ENCODE data around the gene AP2B1. TPM values are rescaled to one million over a fixed set of nuclear protein-coding genes. Genes with fewer than 3 reads are reported as not detected.

Gene AP2B1
- total RNA-seq, 1 donor from 2014 or later: 129 TPM

DNA sequence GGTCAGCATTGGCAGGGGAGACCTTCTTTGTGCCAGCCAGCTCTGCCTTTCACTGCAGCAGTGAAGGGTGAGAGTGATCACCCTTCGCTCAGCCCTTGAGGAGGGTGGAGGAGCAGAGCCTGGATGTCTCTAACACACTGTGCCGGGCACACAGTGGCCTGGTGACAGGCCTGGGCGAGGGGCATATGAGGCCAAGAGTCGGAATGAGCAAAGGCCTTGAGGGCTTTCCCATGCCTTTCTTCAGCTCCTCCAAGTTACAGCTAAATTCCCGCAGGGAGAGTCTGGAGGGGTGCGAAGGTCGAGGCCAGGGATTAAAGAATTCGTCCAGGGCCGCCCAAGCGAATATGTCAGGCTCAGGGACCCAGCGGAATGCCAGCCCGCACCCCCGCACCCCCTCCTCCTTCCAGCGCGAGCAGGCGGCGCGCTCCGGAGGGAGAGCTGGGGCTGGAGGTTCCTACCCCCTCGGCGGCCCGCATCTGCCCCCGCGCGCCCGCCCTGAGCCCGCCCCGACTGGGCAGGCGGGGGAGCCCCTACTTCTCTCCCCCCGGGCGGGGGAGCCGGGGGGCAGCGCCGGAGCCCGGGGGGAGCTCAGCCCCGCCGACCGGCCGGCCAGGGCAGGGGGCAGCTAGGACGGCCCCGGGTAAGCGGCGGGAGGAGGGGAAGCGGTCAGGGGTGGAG, 144.3 kb downstream of the AP2B1 start, which contains the start of gene RASL10B:
RASL10B (plus strand) TSS at position 401 of the 678 bp plus-strand sequence. CDS start 3,546 bp downstream, outside the sequence.
- CTCF ChIA-PET: interaction anchor here (0.9 to 1.3 kb wide), 2 partner anchors 16 to 33 kb away, joined by 3 to 4 read pairs; no protein-coding TSS in a partner anchor

DNA sequence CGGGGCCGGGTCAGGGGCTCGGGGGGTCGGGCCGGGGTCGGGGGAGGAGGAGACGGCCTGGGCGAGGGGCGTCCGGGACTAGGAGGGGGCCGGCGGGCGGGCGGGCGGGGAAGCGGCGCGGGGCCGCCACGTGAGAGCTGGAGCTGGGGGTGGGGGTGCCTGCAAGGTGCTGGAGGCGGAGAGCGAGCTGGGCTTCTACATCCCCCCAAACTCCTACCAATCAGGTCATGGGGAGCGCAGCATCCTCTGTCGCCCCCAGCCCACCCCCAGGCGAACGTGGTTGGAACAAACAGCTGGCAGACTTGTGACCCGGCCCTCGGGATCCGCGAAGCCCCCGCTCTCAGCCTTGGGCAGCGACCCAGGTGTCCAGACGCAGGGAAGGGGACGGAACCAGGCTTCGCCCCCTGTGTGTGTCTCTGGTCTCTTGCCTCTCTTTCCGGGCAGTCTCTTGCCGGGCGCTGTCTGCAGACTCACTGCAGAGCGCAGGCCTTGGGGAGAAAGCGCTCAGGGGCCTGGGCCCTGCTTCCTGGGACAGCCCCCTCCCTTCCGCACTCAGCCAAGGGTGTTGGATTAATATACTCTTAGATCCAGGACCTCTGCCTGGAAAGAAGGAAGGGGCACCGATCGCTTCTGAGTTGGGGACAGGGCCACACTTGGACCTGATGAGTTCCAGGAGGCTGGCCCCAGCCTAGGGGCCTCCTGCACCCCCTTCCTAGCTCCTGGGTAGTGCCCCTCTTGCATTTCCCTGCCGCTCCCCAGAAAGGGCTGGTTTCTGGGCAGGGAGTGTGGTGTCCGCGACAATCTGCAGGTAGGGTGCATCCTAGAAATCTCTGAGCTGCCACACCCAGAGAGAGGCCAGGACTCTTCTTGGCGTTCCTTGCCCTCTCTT, 145.0 kb downstream of the AP2B1 start:
- H3K4me1 Mint-ChIP-seq: peaks cover 14% of the 10 kb centered on the region
- no peaks in the 10 kb centered on the region for H3K9me3 Mint-ChIP-seq
- intact Hi-C loops (cut with micrococcal nuclease): no loop called here
- H3K27ac Mint-ChIP-seq: no peak overlapping the region
- TF ChIP-seq, protein P1, sequence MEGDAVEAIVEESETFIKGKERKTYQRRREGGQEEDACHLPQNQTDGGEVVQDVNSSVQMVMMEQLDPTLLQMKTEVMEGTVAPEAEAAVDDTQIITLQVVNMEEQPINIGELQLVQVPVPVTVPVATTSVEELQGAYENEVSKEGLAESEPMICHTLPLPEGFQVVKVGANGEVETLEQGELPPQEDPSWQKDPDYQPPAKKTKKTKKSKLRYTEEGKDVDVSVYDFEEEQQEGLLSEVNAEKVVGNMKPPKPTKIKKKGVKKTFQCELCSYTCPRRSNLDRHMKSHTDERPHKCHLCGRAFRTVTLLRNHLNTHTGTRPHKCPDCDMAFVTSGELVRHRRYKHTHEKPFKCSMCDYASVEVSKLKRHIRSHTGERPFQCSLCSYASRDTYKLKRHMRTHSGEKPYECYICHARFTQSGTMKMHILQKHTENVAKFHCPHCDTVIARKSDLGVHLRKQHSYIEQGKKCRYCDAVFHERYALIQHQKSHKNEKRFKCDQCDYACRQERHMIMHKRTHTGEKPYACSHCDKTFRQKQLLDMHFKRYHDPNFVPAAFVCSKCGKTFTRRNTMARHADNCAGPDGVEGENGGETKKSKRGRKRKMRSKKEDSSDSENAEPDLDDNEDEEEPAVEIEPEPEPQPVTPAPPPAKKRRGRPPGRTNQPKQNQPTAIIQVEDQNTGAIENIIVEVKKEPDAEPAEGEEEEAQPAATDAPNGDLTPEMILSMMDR (IDR thresholded peaks at IDR 0.05): no peak
- peak overlapping the region; percentile 60 for H3K4me3 Mint-ChIP-seq
- H3K27me3 Mint-ChIP-seq: peaks cover 10% of the 10 kb centered on the region
- ChIA-PET POLR2A (no interaction called here), CTCF (interaction anchor here (0.9 kb wide), 1 partner anchor 32 kb away, joined by 3 read pairs; no protein-coding TSS in a partner anchor)
- ATAC-seq (ENCODE audit: low read depth): no peak
- H3K36me3 Mint-ChIP-seq (ENCODE audit: low read depth): peaks cover 17% of the 10 kb centered on the region
- DNase-seq: no peak

More for the DNA sequence above, 144.3 kb downstream of the AP2B1 start, which contains the start of gene RASL10B:
- peak; percentile 60 for ATAC-seq (ENCODE audit: low read depth)
- H3K27ac Mint-ChIP-seq: no peak within 1 kb of the TSS
- peaks cover 10% of the 10 kb centered on the region for H3K27me3 Mint-ChIP-seq
- POLR2A ChIA-PET: no interaction called here
- H3K9me3 Mint-ChIP-seq: no peaks in the 10 kb centered on the region
- peak within 1 kb of the TSS; percentile 62 for H3K4me3 Mint-ChIP-seq
- peaks cover 14% of the 10 kb centered on the region for H3K4me1 Mint-ChIP-seq
- TF ChIP-seq, protein P1 (IDR thresholded peaks at IDR 0.05): no peak
- H3K36me3 Mint-ChIP-seq (ENCODE audit: low read depth): peaks cover 17% of the 10 kb centered on the region
- no peak for DNase-seq
- intact Hi-C loops (cut with micrococcal nuclease): no loop called here

- TF ChIP-seq, protein P1 (IDR thresholded peaks at IDR 0.05): no peak
- Mint-ChIP-seq H3K4me1 (peaks cover 14% of the 10 kb centered on the region), H3K4me3 (no peak overlapping the region), H3K36me3 (ENCODE audit: low read depth) (peaks cover 13% of the 10 kb centered on the region), H3K27me3 (peaks cover 10% of the 10 kb centered on the region), H3K27ac (no peak overlapping the region), H3K9me3 (no peaks in the 10 kb centered on the region)
- DNase-seq (no peak), ATAC-seq (ENCODE audit: low read depth) (no peak)
- CTCF ChIA-PET: no interaction called here
- intact Hi-C loops (cut with micrococcal nuclease): no loop called here
- POLR2A ChIA-PET: no interaction called here
Measured at GRCh38 chr17:35732806-35733136, 145.6 kb downstream of the AP2B1 start.

DNA sequence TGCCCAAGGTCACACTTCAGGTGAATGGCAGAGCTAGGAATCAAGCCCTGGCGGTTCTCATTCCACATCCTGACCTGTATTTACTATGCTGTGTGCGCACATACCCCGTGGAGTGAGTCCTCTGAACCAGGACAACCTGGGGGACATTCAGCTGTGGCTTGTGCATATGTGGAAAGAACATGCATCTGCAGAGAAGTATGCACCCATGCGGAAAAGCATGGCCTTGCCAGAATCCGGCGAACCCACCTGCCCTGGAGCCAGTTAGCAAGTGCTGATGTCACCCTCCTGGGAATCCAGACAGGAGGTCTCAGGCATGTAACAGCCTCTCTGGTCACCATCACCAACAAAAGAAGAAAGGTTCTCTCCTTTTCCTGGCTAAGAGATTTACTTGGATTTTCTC, 146.2 kb downstream of the AP2B1 start:
- intact Hi-C loops (cut with micrococcal nuclease): no loop called here
- Mint-ChIP-seq H3K36me3 (ENCODE audit: low read depth) (peaks cover 7% of the 10 kb centered on the region), H3K27me3 (peaks cover 10% of the 10 kb centered on the region), H3K9me3 (no peaks in the 10 kb centered on the region), H3K4me1 (peaks cover 14% of the 10 kb centered on the region), H3K27ac (no peak overlapping the region), H3K4me3 (no peak overlapping the region)
- TF ChIP-seq, protein P1 (IDR thresholded peaks at IDR 0.05): no peak
- no peak for DNase-seq
- POLR2A ChIA-PET: no interaction called here
- CTCF ChIA-PET: interaction anchor here (1.4 kb wide), 1 partner anchor 14 kb away, joined by 3 read pairs; no protein-coding TSS in a partner anchor
- no peak for ATAC-seq (ENCODE audit: low read depth)

GRCh38 chr17:35734396-35734795, 147.3 kb downstream of the AP2B1 start:
- Mint-ChIP-seq H3K27ac (no peak overlapping the region), H3K27me3 (peaks cover 10% of the 10 kb centered on the region), H3K4me1 (peaks cover 14% of the 10 kb centered on the region), H3K4me3 (no peak overlapping the region), H3K9me3 (no peaks in the 10 kb centered on the region), H3K36me3 (ENCODE audit: low read depth) (peaks cover 2% of the 10 kb centered on the region)
- TF ChIP-seq, protein P1 (IDR thresholded peaks at IDR 0.05): no peak
- no peak for DNase-seq
- ATAC-seq (ENCODE audit: low read depth): no peak
- intact Hi-C loops (cut with micrococcal nuclease): no loop called here
- ChIA-PET POLR2A (no interaction called here), CTCF (interaction anchor here (1.4 kb wide), 1 partner anchor 13 kb away, joined by 3 read pairs; no protein-coding TSS in a partner anchor)

All from activated B cell treated with CpG ODN at 0.5 μM for 24 hours (primary cell).